GM21528 (cell line): ENCODE measurements around the gene ABLIM1.

ENCODE experiments used
- ATAC-seq: cut with Tn5 transposase; IDR thresholded peaks from one replicate; pipeline ENCODE4 v1.9.1; 2021; ENCODE audit warnings: mild to moderate bottlenecking, moderate library complexity; ENCODE audit not compliant: unreplicated experiment, low FRiP score

ABLIM1 gene

DNA sequence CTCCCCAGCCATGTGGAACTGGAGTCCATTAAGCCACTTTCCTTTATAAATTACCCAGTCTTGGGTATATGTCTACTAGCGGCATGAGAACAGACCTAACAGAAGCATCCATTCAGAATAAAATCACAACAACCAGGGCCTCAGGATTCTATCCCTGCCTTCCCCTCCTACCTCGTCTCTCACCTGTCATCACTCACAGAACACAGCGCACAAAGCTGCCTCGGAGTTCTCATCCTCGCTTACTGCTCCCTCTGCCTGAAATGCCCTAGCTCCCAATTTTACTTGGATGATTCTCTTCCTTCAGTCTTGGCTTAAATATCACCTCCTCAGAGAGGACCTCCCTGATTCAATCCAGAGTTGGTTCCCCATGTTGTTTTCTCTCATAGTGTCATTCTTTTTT lies 183.1 kb downstream of the ABLIM1 start:
- ATAC-seq = no peak

DNA sequence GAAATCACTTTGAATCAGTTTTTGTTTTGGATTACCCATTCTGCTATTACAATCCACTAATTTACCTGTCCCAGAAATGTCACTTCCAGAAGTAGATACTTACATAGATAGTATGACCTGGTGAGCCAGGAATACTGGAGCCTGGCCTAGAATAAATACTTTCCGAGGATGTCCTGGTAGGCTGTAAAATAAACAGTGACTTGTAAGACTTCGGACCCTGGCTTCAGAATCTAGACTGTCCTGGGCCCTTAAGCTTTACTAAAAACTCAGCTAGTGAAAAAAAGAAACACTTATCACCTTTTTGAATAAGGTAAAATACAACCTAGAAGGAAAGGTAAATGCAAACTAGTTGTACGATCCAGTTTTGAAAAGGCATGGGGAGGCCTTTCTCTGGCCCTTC lies 184.3 kb downstream of the ABLIM1 start:
- ATAC-seq = no peak

DNA sequence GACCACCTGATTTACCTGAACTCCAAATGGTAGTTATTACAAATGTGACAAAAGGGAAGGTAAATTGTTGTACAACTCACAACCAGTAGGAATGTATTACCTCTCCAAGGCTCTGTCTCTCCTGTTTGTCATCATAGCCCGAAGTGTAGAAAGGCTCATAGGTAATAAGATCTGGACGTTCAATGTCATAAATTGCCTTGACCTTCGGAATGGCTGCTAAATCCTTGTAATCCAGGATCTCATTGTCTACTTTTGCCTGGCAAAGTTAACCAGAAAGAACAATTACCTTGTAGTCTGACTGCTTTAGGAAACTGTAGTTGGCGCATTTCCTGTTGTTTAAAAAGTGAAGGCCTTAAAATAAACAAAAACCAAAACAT lies 185.2 kb downstream of the ABLIM1 start:
- ATAC-seq = no peak

DNA sequence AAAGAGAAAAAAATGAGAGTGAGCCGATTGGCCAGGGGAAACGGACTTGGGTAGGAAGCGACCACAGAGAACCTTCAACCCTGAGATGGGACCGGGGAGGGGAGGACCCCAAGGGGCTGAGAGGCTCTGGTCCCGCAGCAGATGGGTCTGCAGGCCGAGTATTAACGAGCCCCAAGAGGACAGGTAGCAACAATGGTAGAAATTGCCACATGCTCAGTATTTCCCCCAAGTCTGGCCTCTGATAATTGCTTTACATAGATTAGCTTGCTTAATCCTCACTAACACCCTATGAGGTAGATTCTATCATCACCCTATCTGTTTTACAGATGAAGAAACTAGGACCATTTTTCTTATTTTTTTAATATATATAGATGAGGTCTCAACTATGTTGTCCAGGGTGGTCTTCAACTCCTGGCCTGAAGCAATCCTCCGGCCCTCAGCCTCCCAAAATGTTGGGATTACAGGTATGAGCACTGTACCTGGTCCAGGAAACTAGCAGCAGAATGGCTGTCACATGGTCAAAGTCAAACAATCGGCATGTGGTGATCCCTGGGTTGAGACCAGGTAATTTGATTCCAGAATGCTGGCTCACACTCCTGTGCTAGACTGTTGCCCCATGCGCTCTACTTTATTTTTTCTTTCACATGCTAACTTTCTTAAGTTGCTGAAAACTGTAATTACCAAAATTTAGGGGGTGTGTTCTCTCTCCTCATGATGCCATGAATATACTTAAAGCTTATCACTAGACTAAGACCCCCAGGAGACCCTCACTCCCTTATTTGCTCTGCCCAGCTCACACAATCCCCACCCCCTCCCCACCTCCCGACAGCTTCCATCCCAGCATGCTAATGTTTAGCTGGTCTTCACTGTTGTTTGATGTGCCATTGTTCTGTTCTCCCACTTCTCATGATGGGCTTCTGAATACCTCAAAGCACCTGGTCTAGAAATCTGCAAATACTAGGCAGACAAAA lies 185.9 kb downstream of the ABLIM1 start:
- ATAC-seq = peak; percentile 16

DNA sequence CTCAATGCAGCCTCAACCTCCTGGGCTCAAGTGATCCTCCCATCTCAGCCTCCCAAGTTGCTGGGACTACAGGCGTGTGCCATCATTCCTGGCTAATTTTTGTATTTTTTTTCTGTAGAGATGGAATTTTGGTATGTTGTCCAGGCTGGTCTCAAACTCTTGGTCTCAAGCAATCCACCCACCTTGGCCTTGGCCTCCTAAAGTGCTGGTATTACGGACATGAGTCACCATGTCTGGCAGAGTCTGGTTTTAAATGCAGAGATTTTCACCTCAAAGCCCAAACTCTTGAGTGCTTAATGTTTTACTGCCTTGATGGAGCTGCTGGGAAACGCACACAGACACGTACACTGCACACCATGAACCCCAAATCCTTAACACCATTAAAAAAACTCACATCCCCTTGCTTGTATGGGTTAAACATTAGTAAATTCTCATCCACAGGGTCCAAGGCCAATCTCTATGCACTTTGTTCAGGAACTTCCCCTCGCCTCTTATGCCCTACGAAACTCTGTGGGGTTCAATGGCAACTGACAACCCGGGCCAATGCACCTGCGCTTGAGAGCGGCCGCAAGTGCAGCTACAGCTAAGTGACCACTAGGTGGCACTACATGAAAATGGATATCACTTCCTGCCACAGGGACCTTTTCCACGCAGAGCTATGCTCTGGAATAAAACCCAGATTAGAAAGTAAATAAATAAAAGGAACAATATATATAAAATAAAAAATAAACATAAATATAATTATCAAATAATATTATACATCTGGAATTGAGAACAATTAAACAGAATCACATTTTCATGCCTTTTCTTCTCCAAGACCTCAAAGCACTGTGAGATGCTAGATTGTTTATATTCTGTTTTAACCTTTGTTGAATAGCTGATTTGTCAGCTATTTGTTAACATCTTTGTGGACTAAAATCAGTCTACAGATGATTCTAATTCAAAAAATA lies 186.8 kb downstream of the ABLIM1 start:
- ATAC-seq = peak; percentile 89

DNA sequence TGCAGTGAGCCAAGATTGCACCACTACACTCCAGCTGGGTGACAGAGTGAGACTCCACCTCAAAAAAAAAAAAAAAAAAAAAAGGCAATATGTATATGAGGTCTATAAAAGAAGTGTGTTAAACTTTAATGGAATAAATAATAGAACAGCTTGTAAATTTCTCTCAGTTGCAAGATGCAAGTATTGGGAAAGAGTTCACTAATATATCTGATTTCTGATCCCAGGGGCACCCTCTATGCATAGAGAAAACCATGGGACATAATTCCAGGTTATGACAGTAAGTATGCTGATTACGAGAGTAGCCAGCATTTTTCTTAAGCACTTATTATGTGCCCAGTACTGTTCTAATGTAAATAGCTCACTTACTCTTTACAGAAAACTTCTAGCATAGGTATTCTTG lies 187.7 kb downstream of the ABLIM1 start:
- no peak for ATAC-seq

DNA sequence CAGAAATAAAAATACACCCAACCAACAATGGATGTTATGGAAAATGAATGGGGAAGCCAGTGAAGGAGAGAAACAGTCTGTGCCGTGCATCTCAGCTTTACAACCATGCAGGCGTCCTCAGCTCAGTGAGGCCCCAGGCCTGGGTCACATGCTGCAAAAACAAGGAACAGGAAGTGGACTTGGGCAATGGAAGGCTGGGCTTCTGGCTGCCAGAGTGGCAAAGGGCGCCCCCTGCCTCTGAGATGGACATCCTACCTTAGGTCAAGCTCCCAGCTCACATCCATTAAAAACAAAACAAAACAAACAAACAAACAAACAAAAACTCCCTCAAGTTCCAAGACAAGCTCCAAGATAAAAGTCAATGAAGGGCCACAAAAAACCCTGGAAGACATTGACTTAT lies 199.1 kb downstream of the ABLIM1 start:
- ATAC-seq = no peak

DNA sequence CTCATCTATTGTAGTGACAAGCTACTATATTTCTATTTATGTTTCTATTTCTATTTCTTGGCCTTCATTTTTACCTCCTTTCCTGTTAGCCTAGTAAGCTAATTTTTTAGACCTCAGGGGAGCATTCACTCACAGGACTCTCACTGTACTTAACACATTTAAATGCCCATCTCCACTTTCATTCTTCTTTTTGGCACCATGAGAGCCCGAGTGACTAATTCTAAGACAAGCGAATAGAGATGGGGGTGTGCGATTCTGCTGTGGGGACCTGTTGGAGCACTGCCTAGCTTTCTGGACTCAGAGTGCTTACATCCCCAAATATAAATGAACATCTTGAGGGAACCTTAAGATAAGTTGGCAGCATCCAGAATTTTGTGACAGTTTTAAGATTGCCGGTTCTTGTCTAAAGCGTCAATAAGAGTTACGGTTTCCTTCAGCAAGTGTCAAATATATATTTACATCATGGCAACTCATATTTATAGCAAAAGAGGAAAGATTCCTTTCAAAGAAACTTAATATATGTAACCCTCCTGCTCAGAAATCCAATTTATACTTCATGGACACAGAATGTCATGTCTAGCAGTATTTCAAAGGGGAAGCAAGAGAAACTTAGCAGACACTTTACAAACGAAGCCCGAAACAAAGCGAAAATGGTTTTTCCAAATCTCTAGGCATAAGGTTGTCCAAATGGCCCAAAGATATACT lies 199.7 kb downstream of the ABLIM1 start:
- ATAC-seq = no peak

DNA sequence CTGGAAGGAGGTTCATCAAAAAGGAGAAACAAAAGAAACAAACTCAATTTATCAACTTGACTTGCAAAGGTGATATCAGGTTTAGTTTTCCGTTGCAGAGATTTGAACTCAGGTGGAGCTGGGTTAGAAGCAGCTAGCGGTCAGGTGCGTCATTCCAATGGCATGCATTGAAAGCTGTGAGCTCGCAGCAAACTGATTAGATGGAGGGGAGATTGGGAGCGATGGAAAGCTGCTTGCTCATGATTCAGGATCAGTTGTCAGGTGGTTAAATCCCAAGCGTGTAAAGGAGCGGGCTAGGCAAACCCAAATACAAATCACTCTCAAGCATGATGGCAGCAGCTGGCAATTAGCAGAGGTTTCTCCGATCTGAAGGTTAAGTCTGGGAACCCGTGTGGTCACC lies 204.5 kb downstream of the ABLIM1 start:
- ATAC-seq = no peak

DNA sequence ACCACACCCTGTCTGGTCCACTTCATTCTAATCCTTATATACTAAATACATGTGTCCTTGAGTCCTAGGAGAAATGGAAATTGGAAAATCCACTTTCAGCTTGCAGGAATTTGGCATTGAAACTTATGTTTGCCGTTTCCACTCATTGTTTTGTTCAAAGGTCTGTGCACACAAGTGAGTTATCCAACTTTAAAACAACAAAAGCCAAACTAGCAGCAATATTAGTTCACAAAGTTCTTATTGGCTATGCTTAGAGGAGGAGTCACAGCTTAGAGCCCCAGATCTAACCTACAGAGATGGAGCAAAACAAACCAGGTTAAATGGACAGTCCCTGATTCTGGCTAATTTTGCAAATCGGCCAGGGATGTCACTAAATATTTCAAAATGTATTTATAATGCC lies 209.2 kb downstream of the ABLIM1 start:
- no peak for ATAC-seq

DNA sequence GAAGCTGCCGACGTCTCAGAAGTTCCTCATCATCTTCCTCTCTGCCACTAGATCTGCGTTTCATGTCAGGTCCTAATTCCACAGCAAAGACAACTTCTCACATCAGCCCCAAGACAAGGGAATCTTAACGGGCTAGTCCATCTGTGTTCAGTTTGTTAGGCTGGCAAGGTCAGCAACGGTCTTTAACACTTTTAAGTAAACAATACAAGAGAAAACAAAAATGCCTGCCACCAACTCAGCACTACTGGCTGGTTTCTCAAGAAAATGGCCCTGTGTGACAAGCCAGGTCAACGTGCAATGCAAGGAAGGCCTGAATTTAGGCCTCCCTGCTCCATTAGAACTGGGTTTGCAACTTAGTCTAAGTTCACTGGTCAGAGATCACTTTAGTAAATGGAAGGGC lies 212.7 kb downstream of the ABLIM1 start:
- no peak for ATAC-seq

DNA sequence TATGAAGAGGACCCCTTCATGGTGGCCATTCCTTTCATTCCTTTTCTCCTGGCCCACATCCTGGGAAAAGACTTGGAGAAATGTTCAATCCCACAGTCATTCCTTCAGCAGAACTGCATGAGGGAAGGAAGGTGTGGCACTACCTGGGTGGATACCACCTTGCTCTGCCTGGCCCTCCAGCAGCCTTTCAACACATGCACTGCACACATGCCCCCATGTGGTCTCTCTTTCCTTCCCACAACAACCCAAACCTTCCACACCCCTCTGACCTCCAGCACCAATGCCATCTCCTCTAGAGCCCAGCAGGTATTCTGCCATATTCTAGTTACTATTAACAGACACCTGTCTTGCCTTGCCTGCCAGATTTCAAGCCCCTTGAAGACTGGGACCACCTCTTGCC lies 213.3 kb downstream of the ABLIM1 start:
- ATAC-seq = no peak

DNA sequence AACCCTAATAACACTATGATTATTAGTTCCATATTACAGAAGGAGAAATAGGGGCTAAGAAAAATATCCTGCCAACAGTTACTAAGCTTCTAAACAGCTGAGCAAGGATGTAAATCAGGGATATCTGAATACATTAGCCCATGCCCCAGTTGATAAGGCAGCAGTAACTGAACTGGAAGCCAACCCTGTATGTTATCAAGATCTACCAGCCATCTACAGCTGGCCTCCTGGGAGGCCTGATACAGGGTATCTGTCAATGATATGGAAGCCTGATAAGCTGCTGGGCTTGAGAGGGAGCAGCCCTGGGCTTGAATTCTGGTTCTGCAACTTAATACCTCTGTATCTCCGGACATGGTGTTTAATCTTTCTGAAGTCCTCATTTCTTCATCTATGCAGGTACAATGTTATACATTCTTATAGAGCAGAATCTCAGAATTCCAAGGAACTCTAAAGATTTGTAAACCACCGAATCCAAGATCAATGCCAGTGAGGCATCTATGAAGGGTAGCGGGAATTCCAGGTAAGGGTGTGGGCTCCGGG lies 215.9 kb downstream of the ABLIM1 start:
- no peak for ATAC-seq

DNA sequence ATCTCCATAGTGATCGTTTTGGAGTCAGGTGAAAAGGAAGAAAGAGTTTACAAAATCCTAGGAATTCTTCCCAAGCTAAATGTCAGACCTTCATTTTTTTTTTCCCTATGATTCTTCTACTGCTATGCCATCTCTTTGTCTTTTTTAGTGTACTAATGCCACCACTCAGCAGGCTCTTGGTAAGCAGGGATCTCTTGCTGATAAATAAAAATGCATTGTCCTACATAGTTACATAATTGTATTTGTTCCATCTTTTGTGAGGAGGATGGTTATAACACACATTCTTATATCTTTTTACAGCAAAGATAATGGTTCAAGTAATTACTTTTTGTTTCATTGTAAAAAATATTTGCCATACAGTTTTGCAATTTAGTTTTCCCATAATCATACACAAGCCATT lies 217.0 kb downstream of the ABLIM1 start:
- no peak for ATAC-seq

DNA sequence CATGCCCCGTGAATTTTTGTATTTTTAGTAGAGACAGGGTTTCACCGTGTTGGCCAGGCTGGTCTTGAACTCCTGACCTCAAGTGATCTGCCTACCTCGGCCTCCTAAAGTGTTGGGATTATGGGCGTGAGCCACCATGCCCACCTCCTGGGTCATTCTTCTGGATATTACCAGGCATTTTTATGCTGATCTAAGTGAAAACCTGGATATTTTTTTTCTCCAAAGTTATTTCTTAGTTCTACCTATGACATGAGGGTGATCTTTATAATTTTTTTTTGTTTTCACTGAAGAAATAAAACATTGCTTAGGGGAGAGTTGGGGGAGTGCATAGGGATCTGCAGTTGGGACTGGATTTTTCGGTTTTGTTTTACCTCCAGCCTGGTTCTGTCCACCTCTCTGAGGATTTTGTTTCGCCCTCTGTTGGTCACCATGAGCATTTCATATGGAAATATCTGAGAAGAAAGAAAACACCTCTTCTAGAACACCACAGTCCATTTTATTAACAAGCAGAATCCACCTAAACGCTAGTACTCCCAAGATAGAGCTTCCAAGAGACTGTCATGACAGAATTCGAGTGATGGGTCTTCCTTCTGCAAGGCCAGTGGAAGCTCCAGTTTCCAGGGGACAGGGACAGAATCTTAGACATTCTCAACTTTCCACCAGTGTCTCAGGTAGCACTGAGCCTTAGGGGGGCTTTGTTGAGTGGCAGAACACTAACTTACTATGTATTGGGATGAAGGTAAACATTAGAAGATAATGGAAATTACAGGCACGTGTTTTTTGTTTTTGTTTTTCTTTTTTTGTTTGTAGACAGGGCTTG lies 220.4 kb downstream of the ABLIM1 start:
- ATAC-seq = no peak

DNA sequence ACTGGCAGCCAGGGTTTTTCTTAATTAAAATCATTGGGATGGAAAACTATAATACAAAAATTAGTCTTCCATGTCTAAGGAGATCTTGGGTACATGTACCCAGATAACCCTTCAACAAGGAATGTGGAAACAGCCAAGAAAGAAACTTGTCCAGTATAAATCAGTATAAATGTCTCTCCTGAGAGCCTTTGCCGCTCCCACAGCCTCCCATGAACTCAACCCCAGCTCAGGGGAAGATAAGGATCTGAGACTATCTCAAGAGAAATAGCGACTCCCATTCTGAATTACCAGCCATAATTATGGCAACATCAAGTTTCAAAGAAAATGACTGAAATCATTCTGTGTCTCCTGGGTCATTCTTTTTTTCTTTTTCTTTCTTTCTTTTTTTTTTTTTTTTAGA lies 221.1 kb downstream of the ABLIM1 start:
- no peak for ATAC-seq

DNA sequence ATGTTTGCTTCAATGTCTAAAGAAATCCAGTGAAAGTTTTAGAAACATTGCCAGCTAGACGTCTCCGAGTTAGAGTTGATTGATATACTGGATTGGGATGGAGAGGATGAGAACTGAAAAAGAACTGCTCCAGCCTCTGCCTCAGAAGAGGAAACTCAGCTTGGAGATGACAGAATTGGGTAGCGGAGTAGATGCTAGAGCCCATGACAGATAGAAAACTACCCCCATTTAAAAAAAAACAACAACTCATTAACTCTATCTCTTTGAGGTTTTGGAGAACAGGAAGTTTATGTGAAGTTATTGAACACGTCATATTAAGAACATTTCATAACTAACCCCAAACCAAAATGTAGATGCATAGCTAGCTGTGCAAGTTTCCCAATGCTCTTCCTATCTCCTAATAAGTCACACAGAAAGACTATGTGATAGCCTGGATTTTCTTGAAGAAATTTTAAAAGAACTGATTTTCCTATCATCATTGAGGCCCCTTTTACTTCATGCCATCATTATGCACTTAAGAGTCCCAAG lies 225.4 kb downstream of the ABLIM1 start:
- no peak for ATAC-seq

DNA sequence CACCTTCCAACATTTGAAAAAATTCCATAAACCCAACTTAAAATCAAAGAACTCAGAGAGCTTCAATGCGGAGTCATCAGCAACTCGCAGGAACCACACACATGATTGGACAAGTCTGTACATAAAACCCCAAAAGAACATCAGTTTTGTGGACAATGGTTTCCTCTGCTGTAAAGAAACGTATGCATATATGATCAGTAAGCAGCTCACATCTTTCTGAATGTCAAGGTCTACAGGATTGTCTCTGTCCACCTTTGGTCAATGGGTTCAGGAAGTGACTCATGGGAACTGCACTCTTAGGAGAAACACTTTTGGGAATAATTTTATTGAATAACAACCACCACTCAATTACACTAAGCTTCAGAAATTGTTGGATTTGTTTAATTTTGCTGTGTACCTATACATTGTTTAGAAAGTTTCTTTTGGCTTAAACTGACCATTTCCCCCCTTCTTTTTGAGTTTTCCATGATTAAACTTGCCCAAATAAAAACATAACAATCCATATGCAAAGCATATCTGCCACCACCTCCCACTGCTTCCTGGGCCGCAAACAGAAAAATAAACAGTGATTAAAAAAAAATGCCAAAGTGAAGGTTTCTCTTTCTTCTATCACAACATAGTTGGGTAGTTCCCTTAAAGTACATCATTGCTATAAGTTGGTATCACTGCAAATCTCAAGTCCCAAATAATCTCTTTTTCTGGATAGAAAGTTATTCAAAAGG lies 226.5 kb downstream of the ABLIM1 start:
- no peak for ATAC-seq
